PC-3 (cell line): ENCODE measurements around the gene TSTD1.

Experiments
- EZH2 ChIP-seq: fragments of 300-600 bp; sonication (generic); IDR thresholded peaks from one replicate; pipeline ENCODE4 v1.6.1; 2017; ENCODE audit warnings: antibody characterized with exemption, mild to moderate bottlenecking, low read length; ENCODE audit not compliant: unreplicated experiment
- EZH2phosphoT487 ChIP-seq: fragments of 300-600 bp; sonication (generic); IDR thresholded peaks from 2 replicates; pipeline ENCODE4 v1.6.1; 2018; ENCODE audit warnings: mild to moderate bottlenecking, antibody characterized with exemption, low read length, borderline replicate concordance
- TF ChIP-seq, protein P1 (sequence below): fragments of 300-600 bp; sonication (generic); conservative IDR thresholded peaks from 2 replicates; pipeline ENCODE4 v1.5.1; 2017; ENCODE audit warnings: antibody characterized with exemption, low read depth, mild to moderate bottlenecking, low read length

DNA sequence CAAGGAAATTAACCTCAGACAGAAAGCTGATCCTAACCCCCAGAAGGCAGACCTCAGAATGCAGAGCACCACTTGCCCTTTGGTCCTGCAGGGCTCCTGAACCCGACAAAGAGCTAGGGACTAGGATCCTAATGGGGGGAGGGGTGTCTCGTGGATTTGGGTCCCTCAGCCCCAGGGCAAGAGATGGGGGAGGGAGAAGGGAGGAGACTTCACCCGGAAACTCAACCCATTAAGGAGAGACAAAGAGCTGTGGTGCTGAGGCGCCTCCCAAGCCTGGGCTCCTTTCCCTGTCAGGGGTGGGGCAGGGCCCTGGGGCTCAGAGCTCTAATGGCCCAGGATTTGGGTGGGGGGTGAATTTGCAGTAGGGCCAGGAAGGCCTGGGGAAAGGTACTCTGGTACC lies 47.7 kb upstream of the TSTD1 start:
- TF ChIP-seq, protein P1, sequence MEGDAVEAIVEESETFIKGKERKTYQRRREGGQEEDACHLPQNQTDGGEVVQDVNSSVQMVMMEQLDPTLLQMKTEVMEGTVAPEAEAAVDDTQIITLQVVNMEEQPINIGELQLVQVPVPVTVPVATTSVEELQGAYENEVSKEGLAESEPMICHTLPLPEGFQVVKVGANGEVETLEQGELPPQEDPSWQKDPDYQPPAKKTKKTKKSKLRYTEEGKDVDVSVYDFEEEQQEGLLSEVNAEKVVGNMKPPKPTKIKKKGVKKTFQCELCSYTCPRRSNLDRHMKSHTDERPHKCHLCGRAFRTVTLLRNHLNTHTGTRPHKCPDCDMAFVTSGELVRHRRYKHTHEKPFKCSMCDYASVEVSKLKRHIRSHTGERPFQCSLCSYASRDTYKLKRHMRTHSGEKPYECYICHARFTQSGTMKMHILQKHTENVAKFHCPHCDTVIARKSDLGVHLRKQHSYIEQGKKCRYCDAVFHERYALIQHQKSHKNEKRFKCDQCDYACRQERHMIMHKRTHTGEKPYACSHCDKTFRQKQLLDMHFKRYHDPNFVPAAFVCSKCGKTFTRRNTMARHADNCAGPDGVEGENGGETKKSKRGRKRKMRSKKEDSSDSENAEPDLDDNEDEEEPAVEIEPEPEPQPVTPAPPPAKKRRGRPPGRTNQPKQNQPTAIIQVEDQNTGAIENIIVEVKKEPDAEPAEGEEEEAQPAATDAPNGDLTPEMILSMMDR = no peak
- TF ChIP-seq EZH2 (no peak), EZH2phosphoT487 (no peak)
